OCI-LY1 (cell line): ENCODE data around the gene PARD3B.

ENCODE experiments used
- CTCF ChIP-seq: fragments of 200-600 bp; sonication (generic), shearing (Covaris generic); IDR thresholded peaks from 2 replicates; pipeline ENCODE4 v1.5.1; 2017; ENCODE audit warnings: mild to moderate bottlenecking, antibody characterized with exemption, low read length, moderate library complexity, mixed read lengths
- EZH2 ChIP-seq: fragments of 200-600 bp; sonication (generic), shearing (Covaris generic); IDR thresholded peaks from 2 replicates; pipeline ENCODE4 v1.8.0; 2017; ENCODE audit warnings: borderline replicate concordance, mixed run types, mild to moderate bottlenecking, antibody characterized with exemption, low read length, moderate library complexity, mixed read lengths

- TF ChIP-seq CTCF (no peak), EZH2 (no peak)
Measured at GRCh38 chr2:205020673-205021072, 475.4 kb downstream of the PARD3B start.
